ENCODE measurements around the gene GAL3ST2. TPM values are rescaled to one million over a fixed set of nuclear protein-coding genes. Genes with fewer than 3 reads are reported as not detected.
"Not testable (repeated sequence)": the region's sequence is repeated elsewhere in the genome, so short reads cannot be mapped to it uniquely, and the experiment has no call there.

GAL3ST2 gene
- total RNA-seq, 2 donors from 2014 or later: not detected

GRCh38 chr2:241741016-241741415, 35.6 kb upstream of the GAL3ST2 start:
- no peak for DNase-seq
- intact Hi-C loops (cut with DNase I): no loop called here
- no peak for TF ChIP-seq CTCF (IDR thresholded peaks at IDR 0.05)
- no peak for TF ChIP-seq POLR2A (IDR thresholded peaks at IDR 0.05)
- no peak for ATAC-seq
- H3K27me3 ChIP-seq: no peaks in the 10 kb centered on the region
- H3K4me1 ChIP-seq: peaks cover 2% of the 10 kb centered on the region
- WGBS, 2 donors: 54 to 78% methylated on average over 7 to 10 of the region's 10 CpGs
- peaks cover 0 to 3% of the 10 kb centered on the region in 2 donors for H3K36me3 ChIP-seq (replicated peaks in 1 of 2; ENCODE audit: insufficient read depth in 1 of 2, low read depth in 2 of 2)
- H3K27ac ChIP-seq: no peak overlapping the region
- no peak overlapping the region for H3K4me3 ChIP-seq
- no peaks in the 10 kb centered on the region for H3K9me3 ChIP-seq

GRCh38 chr2:241742320-241742939, 34.2 kb upstream of the GAL3ST2 start:
- no peaks in the 10 kb centered on the region for H3K9me3 ChIP-seq
- DNase-seq: no peak
- 96% methylated on average over 10 to 27 of the region's 28 CpGs for WGBS, 2 donors
- intact Hi-C loops (cut with DNase I): no loop called here
- H3K27ac ChIP-seq: no peak overlapping the region
- H3K4me3 ChIP-seq: no peak overlapping the region
- ATAC-seq: no peak
- no peak for TF ChIP-seq CTCF (IDR thresholded peaks at IDR 0.05)
- TF ChIP-seq POLR2A (IDR thresholded peaks at IDR 0.05): no peak
- no peaks in the 10 kb centered on the region for H3K27me3 ChIP-seq
- peaks cover 0 to 3% of the 10 kb centered on the region in 2 donors for H3K36me3 ChIP-seq (replicated peaks in 1 of 2; ENCODE audit: insufficient read depth in 1 of 2, low read depth in 2 of 2)
- no peaks in the 10 kb centered on the region for H3K4me1 ChIP-seq

- H3K36me3 ChIP-seq (replicated peaks in 1 of 2; ENCODE audit: insufficient read depth in 1 of 2, low read depth in 2 of 2); H3K9me3 ChIP-seq; H3K27ac ChIP-seq; intact Hi-C loops (cut with DNase I); H3K27me3 ChIP-seq; H3K4me1 ChIP-seq; H3K4me3 ChIP-seq; ATAC-seq; DNase-seq: not testable (repeated sequence)
- WGBS, 2 donors: 83 to 91% methylated on average over 2 to 13 of the region's 15 CpGs
These were observed 33.6 kb upstream of the GAL3ST2 start for GRCh38 chr2:241743008-241743407.

GRCh38 chr2:241743620-241744019, 33.0 kb upstream of the GAL3ST2 start:
- no peaks in the 10 kb centered on the region for H3K4me1 ChIP-seq
- no peak overlapping the region for H3K4me3 ChIP-seq
- H3K9me3 ChIP-seq: no peaks in the 10 kb centered on the region
- ATAC-seq: no peak
- peaks cover 0 to 3% of the 10 kb centered on the region in 2 donors for H3K36me3 ChIP-seq (replicated peaks in 1 of 2; ENCODE audit: insufficient read depth in 1 of 2, low read depth in 2 of 2)
- no peaks in the 10 kb centered on the region for H3K27me3 ChIP-seq
- TF ChIP-seq CTCF (IDR thresholded peaks at IDR 0.05) (no peak), POLR2A (IDR thresholded peaks at IDR 0.05) (no peak)
- WGBS, 2 donors: 95% methylated on average over 3 of the region's 16 CpGs; no CpG with 5 or more reads in 1 of the 2 donors
- no peak for DNase-seq
- intact Hi-C loops (cut with DNase I): no loop called here
- no peak overlapping the region for H3K27ac ChIP-seq

GRCh38 chr2:241744028-241744754, 32.4 kb upstream of the GAL3ST2 start:
- Histone ChIP-seq H3K4me3 (no peak overlapping the region), H3K9me3 (no peaks in the 10 kb centered on the region), H3K27ac (no peak overlapping the region), H3K36me3 (replicated peaks in 1 of 2; ENCODE audit: insufficient read depth in 1 of 2, low read depth in 2 of 2) (peaks cover 0 to 5% of the 10 kb centered on the region in 2 donors), H3K4me1 (no peaks in the 10 kb centered on the region), H3K27me3 (no peaks in the 10 kb centered on the region)
- no peak for TF ChIP-seq CTCF (IDR thresholded peaks at IDR 0.05)
- no peak for TF ChIP-seq POLR2A (IDR thresholded peaks at IDR 0.05)
- DNase-seq: no peak
- intact Hi-C loops (cut with DNase I): no loop called here
- ATAC-seq: no peak
- 86 to 94% methylated on average over 10 to 22 of the region's 24 CpGs for WGBS, 2 donors

Measured in body of pancreas (tissue), 4 donors.